Measurements from ENCODE around the gene CD300LD. TPM values are rescaled to one million over a fixed set of nuclear protein-coding genes. Genes with fewer than 3 reads are reported as not detected.
A peak's percentile ranks its signal among the peaks of the same experiment; 100 is the strongest.
"Not testable (repeated sequence)": the region's sequence is repeated elsewhere in the genome, so short reads cannot be mapped to it uniquely, and the experiment has no call there.

The CD300LD gene
- total RNA-seq: not detected in 2 replicates
- long read RNA-seq: 0 reads

DNA sequence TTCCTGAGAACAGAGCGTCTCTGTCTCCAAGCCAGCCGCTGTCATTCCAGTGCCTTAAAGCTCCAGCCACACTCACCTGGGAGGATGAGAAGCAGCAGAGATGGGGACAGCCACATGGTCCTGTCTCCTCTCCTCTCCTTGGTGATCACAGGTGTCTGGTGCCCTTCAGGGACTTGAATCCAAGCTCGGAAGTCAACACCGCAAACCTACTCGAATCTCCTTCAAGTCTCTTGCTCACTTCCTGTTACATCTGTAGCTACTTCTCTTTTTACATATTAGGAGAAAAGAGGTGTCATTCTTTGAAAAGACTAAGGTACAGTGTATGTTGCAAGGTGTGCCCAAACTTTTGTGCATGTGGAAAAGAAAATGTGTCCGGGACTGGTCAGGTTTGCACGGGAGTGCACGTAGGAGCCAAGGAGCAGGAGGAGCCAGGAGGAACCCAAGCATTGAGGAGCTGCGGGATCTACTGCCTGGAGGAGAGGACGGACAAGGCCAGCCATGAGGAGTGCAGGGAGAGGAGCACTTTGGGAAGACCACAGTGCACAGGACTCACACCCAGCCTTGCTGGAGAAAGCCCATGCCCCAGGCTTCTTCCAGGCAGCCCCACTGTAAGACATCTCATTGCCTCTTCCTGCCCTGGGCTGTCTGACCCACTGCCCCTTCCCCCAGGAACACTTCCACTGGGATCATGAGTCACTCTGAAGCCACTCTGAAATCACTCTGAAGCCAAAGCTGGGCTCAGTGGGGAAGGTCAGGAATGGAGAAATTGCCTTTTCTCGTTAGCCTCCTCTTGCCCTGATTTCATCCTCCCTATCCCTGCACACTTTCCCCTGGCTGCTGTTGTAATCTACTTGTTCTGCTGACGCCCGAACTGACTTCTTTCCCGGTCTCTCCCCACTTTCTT, at the start of gene CD300LD:
TSS of gene CD300LD (minus strand) at position 197 of the 904 bp plus-strand sequence. CDS start at position 116, 81 bp downstream.
- Mint-ChIP-seq H3K9me3 (no peaks in the 10 kb centered on the region), H3K4me3 (no peak within 1 kb of the TSS), H3K4me1 (no peaks in the 10 kb centered on the region), H3K36me3 (ENCODE audit: low read depth) (no peaks in the 10 kb centered on the region), H3K27me3 (ENCODE audit: low read depth) (peaks cover 47% of the 10 kb centered on the region), H3K27ac (ENCODE audit: unreplicated experiment) (no peak within 1 kb of the TSS)
- TF ChIP-seq, protein P1, sequence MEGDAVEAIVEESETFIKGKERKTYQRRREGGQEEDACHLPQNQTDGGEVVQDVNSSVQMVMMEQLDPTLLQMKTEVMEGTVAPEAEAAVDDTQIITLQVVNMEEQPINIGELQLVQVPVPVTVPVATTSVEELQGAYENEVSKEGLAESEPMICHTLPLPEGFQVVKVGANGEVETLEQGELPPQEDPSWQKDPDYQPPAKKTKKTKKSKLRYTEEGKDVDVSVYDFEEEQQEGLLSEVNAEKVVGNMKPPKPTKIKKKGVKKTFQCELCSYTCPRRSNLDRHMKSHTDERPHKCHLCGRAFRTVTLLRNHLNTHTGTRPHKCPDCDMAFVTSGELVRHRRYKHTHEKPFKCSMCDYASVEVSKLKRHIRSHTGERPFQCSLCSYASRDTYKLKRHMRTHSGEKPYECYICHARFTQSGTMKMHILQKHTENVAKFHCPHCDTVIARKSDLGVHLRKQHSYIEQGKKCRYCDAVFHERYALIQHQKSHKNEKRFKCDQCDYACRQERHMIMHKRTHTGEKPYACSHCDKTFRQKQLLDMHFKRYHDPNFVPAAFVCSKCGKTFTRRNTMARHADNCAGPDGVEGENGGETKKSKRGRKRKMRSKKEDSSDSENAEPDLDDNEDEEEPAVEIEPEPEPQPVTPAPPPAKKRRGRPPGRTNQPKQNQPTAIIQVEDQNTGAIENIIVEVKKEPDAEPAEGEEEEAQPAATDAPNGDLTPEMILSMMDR (conservative IDR thresholded peaks at IDR 0.05): no peak
- DNase-seq (ENCODE audit: low read depth, low spot score): no peak

DNA sequence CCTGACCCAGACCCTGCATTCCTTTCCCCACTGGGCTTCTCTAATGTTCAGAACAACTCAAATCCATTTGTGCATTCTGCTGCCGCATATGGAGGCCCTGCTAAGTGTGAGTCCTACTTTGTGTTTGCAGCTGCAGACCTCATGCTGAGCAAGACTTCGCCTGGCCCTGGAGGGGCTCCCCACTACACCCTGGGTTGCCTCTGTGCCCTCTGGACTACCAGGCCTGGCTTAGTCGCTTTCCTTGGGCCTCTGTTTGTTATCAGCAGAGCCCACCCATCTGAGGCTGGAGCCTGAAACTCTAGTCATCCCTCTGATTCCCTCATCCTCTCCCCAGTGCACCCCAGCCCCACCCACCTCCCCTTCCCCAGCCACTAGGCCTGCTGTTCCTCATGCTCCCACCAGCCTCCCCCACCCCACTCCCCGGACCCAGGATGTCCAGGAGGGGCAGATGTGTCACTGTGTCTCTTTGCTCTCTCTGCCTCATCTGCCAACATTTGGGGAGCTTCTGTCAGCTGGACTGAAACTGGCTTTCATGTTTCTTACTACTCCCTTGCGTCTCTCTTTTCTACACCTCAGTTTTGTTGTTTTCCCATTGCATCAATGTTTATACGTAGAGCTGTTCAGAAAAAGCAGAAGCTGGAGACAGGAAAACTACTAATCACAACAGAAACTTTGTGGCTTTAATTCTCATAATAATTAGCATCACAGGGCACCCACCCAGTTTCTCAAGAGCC, 49.3 kb upstream of the CD300LD start:
- Mint-ChIP-seq H3K27me3 (ENCODE audit: low read depth) (peaks cover 60% of the 10 kb centered on the region), H3K27ac (ENCODE audit: unreplicated experiment) (no peak overlapping the region), H3K4me3 (no peak overlapping the region), H3K4me1 (no peaks in the 10 kb centered on the region), H3K9me3 (no peaks in the 10 kb centered on the region), H3K36me3 (ENCODE audit: low read depth) (no peaks in the 10 kb centered on the region)
- TF ChIP-seq, protein P1 (conservative IDR thresholded peaks at IDR 0.05): no peak
- no peak for DNase-seq (ENCODE audit: low read depth, low spot score)

DNA sequence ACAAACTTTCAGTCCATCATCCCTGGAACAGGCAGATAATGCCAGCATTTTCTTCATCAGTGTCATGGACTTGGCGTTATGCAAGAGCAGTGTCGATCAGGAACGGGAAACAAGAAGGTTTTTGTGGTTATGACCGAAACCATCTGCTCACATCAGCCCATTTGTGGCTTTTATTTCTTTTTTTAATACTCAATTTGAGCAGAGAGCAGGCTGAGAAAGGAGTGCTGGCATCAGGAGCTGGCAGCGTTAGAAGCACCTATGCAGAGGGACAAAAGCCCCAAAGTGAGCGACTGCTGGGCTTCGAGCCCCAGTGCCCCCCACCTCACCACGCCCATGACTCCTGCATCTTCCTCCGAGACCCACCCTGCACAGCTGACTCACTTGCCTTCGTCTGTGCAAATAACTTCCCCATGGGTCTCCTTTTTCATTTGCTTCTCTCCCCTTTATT, 47.6 kb upstream of the CD300LD start:
- TF ChIP-seq, protein P1 (conservative IDR thresholded peaks at IDR 0.05): no peak
- Mint-ChIP-seq H3K4me3 (no peak overlapping the region), H3K4me1 (peaks cover 9% of the 10 kb centered on the region), H3K9me3 (no peaks in the 10 kb centered on the region), H3K36me3 (ENCODE audit: low read depth) (no peaks in the 10 kb centered on the region), H3K27me3 (ENCODE audit: low read depth) (peaks cover 54% of the 10 kb centered on the region), H3K27ac (ENCODE audit: unreplicated experiment) (no peak overlapping the region)
- DNase-seq (ENCODE audit: low read depth, low spot score): no peak

DNA sequence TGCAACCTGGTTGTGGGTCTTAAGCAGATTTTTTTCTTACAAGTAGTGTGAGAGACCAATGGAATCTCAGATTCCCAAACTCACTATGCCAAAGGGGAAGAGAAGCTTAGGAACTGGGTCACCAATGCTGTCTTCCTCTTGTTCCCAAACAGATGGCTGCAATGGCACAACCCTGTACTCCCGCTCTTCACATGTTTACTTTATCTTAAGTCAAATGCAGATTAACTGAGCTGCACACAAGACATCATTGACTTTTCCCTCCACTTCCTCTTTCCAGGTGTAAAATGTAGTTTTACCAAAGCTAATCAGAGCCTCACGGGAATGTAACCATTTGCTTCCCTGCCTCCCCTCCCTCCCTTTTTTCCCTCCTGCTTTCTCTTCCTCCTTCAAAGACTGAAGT, 45.8 kb upstream of the CD300LD start:
- Mint-ChIP-seq H3K4me1 (peaks cover 9% of the 10 kb centered on the region), H3K9me3 (no peaks in the 10 kb centered on the region), H3K27ac (ENCODE audit: unreplicated experiment) (no peak overlapping the region), H3K36me3 (ENCODE audit: low read depth) (no peaks in the 10 kb centered on the region), H3K4me3 (no peak overlapping the region), H3K27me3 (ENCODE audit: low read depth) (peaks cover 40% of the 10 kb centered on the region)
- no peak for DNase-seq (ENCODE audit: low read depth, low spot score)
- TF ChIP-seq, protein P1 (conservative IDR thresholded peaks at IDR 0.05): no peak

DNA sequence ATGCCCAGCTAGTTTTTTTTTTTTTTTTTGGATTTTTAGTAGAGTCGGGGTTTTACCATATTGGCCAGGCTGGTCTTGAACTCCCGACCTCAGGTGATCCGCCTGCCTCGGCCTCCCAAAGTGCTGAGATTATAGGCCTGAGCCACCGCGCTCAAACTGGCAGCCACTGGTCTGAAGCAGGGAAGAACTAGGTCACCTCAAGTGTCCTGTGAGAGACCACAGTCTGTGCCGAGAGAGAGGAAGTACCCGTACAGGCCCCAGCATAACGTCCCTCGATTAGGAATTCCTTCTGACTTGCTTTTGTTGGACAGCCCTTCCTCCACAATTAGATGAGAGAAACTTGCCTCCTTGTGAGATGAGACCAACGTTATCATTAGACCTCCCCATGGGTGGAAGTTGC, 45.2 kb upstream of the CD300LD start:
- DNase-seq (ENCODE audit: low read depth, low spot score): no peak
- H3K9me3 Mint-ChIP-seq: no peaks in the 10 kb centered on the region
- peak overlapping the region; percentile 43 for H3K27ac Mint-ChIP-seq (ENCODE audit: unreplicated experiment)
- peaks cover 9% of the 10 kb centered on the region for H3K4me1 Mint-ChIP-seq
- H3K4me3 Mint-ChIP-seq: no peak overlapping the region
- peaks cover 40% of the 10 kb centered on the region for H3K27me3 Mint-ChIP-seq (ENCODE audit: low read depth)
- H3K36me3 Mint-ChIP-seq (ENCODE audit: low read depth): no peaks in the 10 kb centered on the region
- TF ChIP-seq, protein P1 (conservative IDR thresholded peaks at IDR 0.05): no peak

DNA sequence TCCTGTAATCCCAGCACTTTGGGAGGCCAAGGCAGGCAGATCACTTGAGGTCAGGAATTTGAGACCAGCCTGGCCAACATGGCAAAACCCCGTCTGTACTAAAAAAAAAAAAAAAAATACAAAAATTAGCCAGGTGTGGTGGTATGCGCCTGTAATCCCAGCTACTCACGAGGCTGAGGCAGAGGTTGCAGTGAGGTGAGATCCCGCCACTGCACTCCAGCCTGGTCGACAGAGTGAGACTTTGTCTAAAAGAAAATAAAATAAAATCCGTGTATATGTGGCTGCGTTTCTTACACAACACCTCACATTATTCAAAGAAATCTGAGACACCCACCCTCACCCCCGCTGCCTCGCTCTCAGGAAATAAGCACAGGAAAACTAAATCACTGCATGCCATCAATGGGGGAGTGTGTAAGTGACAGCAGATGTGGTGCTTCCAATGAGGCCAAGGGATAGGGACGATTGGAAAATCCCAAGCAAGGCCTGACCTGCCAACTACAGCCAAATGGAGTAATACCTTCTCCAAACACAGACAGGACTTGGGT, 44.5 kb upstream of the CD300LD start:
- not testable (repeated sequence) for H3K4me3 Mint-ChIP-seq; DNase-seq (ENCODE audit: low read depth, low spot score); H3K9me3 Mint-ChIP-seq; H3K4me1 Mint-ChIP-seq; H3K36me3 Mint-ChIP-seq (ENCODE audit: low read depth)
- peaks cover 40% of the 10 kb centered on the region for H3K27me3 Mint-ChIP-seq (ENCODE audit: low read depth)
- H3K27ac Mint-ChIP-seq (ENCODE audit: unreplicated experiment): peak overlapping the region; percentile 12

All from neural crest cell (in vitro differentiated cells).